ENCODE results near the gene POGLUT2.
A peak's percentile ranks its signal among the peaks of the same experiment; 100 is the strongest.

Gene POGLUT2

DNA sequence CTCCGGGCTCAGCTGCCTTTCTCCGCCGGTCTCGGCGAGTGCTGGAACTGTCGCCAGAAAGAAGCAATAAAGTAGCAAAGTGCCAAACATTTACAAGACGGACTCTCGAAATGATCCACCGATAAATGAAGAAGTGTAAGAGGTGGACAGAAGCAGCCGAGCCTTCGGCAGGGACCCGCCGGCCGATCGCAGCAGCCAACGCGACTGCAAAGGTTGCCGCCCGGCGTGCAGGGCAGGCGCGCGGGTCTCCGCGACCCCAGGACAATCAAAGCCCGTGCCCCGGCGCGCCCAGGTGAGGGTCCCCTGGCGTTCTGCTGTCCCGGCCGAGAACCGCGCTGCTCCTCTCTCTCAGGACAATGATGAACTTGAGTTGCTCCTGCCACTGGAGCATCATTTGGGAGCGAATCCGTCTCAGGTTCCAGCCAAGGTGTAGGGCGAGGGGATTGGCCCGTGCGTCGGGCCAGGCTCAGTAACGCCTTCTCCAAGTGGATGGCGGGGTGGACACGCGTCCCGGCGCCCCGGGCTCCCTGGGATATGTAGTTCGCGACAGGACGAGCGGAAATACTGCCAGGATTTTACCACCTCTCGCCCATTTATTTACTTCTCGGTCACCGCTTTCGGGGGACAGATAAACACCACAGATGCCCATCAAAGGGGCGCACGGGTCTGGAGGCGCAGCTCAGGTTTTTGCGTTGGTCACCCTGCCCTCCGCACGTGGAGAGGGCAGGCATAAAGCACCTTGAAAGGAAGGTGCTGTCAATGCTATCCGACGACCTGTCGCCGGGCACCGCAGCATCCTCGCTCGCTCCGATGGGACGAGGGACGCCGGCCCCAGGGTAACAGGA is at the start of gene POGLUT2, which contains the start of gene BIVM:
TSS of gene POGLUT2 (minus strand) at position 396 of the 845 bp plus-strand sequence. CDS start at position 90, 306 bp downstream.
TSS of gene BIVM (plus strand) at position 539 of the 845 bp plus-strand sequence. CDS start 8,149 bp downstream, outside the sequence.
- DNase-seq = peak; percentile 69

GRCh38 chr13:102847272-102848234 is 48.8 kb upstream of the POGLUT2 start:
- no peak for DNase-seq

DNA sequence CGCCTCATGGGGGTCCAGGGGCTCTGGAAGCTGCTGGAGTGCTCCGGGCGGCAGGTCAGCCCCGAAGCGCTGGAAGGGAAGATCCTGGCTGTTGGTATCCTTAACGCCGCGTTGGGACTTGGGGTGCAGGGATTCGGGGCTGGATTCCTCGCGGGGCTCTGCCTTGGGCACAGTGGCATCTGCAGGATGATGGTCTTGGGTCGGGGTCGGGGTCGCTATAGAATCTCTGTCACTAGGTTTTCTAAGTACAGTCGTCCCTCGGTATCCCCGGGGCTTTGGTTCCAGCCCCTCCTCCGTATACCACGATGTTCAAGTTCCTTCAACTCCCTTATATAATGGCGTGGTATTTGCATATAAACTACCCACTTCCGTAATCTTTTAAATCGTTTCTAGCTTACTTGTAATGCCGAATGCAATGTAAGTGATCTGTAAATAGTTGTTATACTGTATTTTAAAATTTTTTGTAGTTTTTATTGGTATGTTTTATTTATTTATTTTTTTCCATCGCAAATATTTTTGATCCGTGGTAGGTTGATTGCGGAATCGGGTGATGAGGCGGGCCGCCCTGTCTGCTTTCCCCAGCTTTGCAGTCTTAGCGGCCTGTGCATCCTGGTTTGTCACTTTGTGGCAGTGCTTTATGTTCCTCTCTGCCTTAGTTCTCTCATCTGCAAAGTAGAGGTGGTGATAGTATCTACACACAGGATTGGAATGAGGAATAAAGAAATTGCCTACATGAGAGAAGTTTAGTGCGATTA is 47.7 kb upstream of the POGLUT2 start:
- peak; percentile 52 for DNase-seq

- DNase-seq = peak; percentile 95
Measured at GRCh38 chr13:102845630-102846260, 47.0 kb upstream of the POGLUT2 start, which contains the start of gene ERCC5. Gene ERCC5 (plus strand): TSS chr13:102846032. CDS start chr13:102846267, 235 bp downstream.

GRCh38 chr13:102845289-102845629 is 46.5 kb upstream of the POGLUT2 start:
- no peak for DNase-seq

DNA sequence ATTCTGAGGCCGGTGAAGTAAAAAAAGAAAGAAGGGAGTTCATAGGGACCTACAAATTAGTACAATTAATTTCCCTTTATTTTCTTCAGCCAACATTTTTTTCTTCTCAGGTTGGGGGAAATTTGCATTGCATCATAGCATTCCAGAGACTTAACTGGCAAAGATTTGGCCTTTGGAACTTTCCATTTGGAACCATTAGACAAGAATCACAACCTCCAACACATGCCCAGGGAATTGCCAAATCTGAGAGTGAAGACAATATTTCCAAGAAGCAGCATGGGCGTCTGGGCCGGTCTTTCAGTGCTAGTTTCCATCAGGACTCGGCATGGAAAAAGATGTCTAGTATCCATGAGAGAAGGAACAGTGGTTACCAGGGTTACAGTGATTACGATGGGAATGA is 40.7 kb upstream of the POGLUT2 start:
- no peak for DNase-seq

DNA sequence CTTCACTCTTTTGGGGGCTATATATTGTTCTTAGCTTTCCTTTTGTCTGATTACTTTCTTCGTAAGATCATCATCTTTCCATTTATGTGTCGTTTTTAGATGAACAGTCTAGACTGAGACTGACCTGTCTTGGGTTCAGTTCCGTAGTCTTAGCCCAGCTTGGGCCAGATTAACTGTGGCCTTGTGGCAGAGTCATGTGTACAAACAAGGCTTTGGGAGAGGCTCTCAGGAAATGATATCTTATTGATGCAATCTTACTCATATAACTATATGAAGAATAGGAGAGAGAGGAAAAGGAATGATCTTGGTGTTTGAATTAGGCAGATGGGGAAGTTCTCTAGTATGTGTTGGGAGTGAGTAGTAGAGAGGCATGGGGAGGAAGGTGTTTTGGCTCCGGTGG is 40.2 kb upstream of the POGLUT2 start:
- DNase-seq = no peak

- DNase-seq = no peak
Measured at GRCh38 chr13:102838273-102838672, 39.5 kb upstream of the POGLUT2 start.

GRCh38 chr13:102836471-102836870 is 37.7 kb upstream of the POGLUT2 start:
- DNase-seq = no peak

DNA sequence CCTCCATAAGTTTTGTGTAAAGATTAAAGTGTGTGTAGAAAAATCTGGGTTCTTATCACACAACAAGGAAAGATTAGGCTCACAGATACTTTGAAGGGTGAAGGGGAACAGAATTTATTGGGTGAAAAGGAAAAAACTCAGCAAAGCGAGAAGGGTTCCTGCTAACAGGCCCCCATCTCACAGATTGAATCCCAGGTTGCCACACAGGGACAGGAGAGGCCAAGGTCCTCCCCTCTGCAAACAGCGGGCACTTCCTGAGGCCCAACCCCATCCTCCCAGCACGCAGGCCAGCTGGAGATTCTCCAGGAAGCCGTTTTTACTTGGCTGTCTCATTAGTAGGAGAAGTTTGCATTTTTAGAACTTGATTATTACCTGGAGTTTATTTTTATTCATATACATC is 31.9 kb upstream of the POGLUT2 start:
- no peak for DNase-seq

DNA sequence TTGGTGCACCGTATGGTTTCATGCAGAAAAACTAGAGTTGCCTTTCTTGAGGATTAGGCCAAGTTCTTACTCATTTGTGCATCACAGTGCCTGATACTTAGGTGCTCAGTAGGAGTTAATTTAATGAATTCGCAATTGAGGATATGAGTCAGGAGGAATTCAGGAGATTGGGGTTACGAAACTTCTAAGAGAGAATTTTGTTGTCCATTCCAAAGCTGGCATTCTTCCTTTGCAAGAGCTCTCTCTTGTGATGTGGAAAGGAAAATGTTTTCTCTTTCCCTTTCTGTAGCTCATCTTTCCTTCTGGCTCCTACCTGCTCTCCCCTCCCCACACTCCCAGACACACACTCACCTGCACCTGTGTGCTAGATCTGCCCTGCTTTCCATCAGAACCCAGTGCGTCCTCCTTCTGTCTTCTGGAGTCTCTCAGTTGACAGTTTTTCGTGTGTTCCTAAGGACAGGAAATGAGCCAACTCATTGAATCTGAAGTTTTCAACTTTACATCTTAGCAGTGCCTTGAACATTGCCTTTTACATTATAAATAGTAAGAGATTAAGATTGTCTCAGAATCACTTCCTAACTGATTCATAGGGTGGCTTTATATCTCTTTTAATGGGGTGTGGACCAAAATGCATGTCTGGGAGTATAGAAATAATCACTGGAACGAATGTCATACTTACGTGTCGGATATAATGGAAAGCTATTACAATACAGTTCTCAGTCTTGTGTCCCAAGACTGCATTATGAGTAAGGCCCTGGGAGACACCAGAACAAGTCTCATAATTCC is 27.3 kb upstream of the POGLUT2 start:
- no peak for DNase-seq

GRCh38 chr13:102825400-102825799 is 26.6 kb upstream of the POGLUT2 start:
- no peak for DNase-seq

- no peak for DNase-seq
Measured at GRCh38 chr13:102817907-102818306, 19.1 kb upstream of the POGLUT2 start.

- DNase-seq = no peak
Measured at GRCh38 chr13:102817241-102817640, 18.5 kb upstream of the POGLUT2 start.

- DNase-seq = no peak
Measured at GRCh38 chr13:102816708-102817107, 17.9 kb upstream of the POGLUT2 start.

DNA sequence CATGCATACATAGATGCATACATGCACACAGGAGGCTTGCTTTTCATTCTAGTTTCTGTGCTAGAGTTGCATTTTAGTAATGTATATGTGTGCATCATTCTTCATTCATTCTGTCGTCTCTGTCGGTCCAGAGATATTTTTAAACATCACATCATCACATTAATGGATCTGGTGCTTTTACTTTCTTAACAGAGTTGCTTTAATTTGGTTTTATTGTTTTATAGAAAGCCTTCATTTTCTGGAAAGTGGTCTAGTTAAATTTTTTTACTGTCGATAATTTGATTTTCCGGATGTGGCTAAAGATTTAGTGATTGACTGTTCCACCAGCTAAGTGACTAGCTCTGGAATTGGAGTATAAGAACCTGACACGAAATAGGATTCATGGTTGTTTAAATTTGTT is 17.0 kb upstream of the POGLUT2 start:
- DNase-seq = no peak

GRCh38 chr13:102814793-102815192 is 16.0 kb upstream of the POGLUT2 start:
- DNase-seq = no peak

- no peak for DNase-seq
Measured at GRCh38 chr13:102814025-102814607, 15.3 kb upstream of the POGLUT2 start.

DNA sequence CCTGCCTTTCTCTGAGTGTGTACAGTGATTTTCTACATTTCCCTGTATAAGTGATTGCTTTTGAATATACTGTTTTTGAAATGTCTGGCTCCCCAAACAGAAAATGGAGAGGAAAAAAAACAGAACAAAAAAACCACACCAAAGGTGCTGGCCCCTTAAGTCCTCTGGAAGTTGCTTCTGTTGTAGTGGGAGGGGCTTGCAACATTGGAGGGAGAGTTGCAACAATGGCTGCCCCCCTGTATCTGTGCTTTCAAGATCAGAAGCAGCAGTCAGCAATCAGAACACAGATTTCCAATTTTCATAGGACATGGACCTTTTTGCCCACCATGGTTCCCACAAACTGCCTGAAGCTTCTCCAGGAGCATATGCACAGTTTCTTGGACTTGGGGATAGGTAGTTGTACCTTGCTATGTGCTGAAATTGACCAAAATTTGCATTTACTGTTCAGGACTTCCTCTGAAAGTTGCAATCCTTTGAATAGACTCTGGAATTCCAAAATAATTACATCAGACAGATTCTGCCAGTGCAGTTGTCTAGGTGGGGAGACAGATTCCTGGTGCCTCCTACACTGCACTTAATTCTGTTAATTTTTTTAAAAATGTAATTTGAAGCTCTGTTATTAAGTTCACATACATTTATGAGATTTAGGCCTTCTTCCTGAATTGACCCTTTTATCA is 14.0 kb upstream of the POGLUT2 start:
- no peak for DNase-seq

GRCh38 chr13:102807699-102808098 is 8.9 kb upstream of the POGLUT2 start:
- DNase-seq = no peak

Data from CD4-positive, alpha-beta T cell treated with Interleukin-15 for 1 hour (primary cell).